OCI-LY1 (cell line): ENCODE results near the gene KCTD8.

Experiments used
- H2AFZ ChIP-seq: fragments of 200-600 bp; sonication (generic), shearing (Covaris generic); 2 replicates; pipeline ENCODE4 v1.6.0; 2014; ENCODE audit warnings: antibody characterized with exemption, mild to moderate bottlenecking, low read length
- H3F3A ChIP-seq: fragments of 200-600 bp; sonication (generic), shearing (Covaris generic); 2 replicates; pipeline ENCODE4 v1.6.0; 2014; ENCODE audit warnings: mild to moderate bottlenecking, antibody characterized with exemption, low read length, moderate library complexity; ENCODE audit not compliant: insufficient read depth
- H3K27ac ChIP-seq: fragments of 200-600 bp; sonication (generic); 2 replicates; pipeline ENCODE4 v1.5.1; 2014; ENCODE audit warnings: low read length, mixed run types, mild to moderate bottlenecking, low read depth; ENCODE audit not compliant: poor library complexity, severe bottlenecking
- H3K27me3 ChIP-seq: fragments of 200-600 bp; sonication (generic); 2 replicates; pipeline ENCODE4 v1.6.0; 2014; ENCODE audit warnings: antibody characterized with exemption, mild to moderate bottlenecking, low read length, moderate library complexity; ENCODE audit not compliant: insufficient read depth
- H3K36me3 ChIP-seq: fragments of 200-600 bp; sonication (generic); 2 replicates; pipeline ENCODE4 v1.6.1; 2014; ENCODE audit warnings: mild to moderate bottlenecking, antibody characterized with exemption, low read length, moderate library complexity, mixed read lengths; ENCODE audit not compliant: insufficient read depth
- H3K4me1 ChIP-seq: fragments of 200-600 bp; sonication (generic); 2 replicates; pipeline ENCODE4 v1.5.1; 2014; ENCODE audit warnings: mild to moderate bottlenecking, low read length, moderate library complexity; ENCODE audit not compliant: insufficient read depth, severe bottlenecking
- H3K4me2 ChIP-seq: fragments of 200-600 bp; sonication (generic), shearing (Covaris generic); 2 replicates; pipeline ENCODE4 v1.6.1; 2014; ENCODE audit warnings: low read length
- H3K4me3 ChIP-seq: fragments of 200-600 bp; sonication (generic); 2 replicates; pipeline ENCODE4 v1.5.1; 2014; ENCODE audit warnings: low read length, low read depth, mild to moderate bottlenecking, mixed read lengths; ENCODE audit not compliant: poor library complexity, severe bottlenecking
- H3K79me2 ChIP-seq: fragments of 200-600 bp; shearing (Covaris generic); 2 replicates; pipeline ENCODE4 v1.6.1; 2016; ENCODE audit warnings: mixed run types, low read length, mixed read lengths; ENCODE audit not compliant: insufficient read depth
- H3K9ac ChIP-seq: fragments of 200-600 bp; sonication (generic), shearing (Covaris generic); 2 replicates; pipeline ENCODE4 v1.6.1; 2014; ENCODE audit warnings: mild to moderate bottlenecking, low read length, mixed read lengths
- H3K9me2 ChIP-seq: fragments of 200-600 bp; sonication (generic), shearing (Covaris generic); 2 replicates; pipeline ENCODE4 v1.6.1; 2014; ENCODE audit warnings: low read depth, mild to moderate bottlenecking, low read length, mixed read lengths
- H3K9me3 ChIP-seq: fragments of 200-600 bp; shearing (Covaris generic); 2 replicates; pipeline ENCODE4 v1.6.1; 2014; ENCODE audit warnings: low read length, mixed read lengths
- H4K20me1 ChIP-seq: fragments of 200-600 bp; sonication (generic), shearing (Covaris generic); 2 replicates; pipeline ENCODE4 v1.6.0; 2016; ENCODE audit warnings: mild to moderate bottlenecking, low read length; ENCODE audit not compliant: insufficient read depth
- CTCF ChIP-seq: fragments of 200-600 bp; sonication (generic), shearing (Covaris generic); IDR thresholded peaks from 2 replicates; pipeline ENCODE4 v1.5.1; 2017; ENCODE audit warnings: mild to moderate bottlenecking, antibody characterized with exemption, low read length, moderate library complexity, mixed read lengths
- EZH2 ChIP-seq: fragments of 200-600 bp; sonication (generic), shearing (Covaris generic); IDR thresholded peaks from 2 replicates; pipeline ENCODE4 v1.8.0; 2017; ENCODE audit warnings: borderline replicate concordance, mixed run types, mild to moderate bottlenecking, antibody characterized with exemption, low read length, moderate library complexity, mixed read lengths

The KCTD8 gene

DNA sequence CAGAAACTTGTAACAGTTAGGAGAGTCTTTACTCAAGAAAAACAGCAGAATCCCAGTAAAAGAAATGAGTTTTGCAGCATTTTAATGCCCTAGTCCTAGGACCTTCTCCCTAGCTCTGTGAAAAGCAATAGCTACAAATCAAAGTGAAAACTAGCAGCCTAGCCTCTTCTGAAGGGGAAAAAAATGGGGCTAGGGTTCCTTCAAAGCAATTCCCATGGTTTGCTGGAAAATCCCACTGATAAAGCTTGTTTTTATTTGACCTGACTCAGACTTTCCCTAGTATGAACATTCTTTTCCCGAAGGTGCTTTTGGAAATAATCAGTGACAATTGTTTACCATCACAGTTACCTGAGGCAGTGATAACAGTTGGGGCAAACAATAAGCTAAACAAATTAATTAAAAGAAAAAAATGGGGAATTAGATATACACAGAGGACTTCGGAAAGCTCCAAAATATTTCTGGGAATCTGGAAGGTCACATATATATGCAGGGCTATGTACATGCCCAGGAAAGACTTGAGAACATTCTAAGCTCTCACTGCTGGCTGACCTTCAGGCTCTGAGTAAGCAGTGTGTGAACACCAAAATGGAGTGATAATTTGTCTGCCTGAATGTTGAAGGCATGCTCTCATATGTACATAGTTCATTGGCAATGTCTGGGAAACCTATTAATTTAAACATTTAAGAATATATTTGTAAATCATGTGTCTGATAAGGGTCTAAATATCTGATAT is 285.9 kb downstream of the KCTD8 start:
- Histone ChIP-seq H3K27me3 (no peaks in the 10 kb centered on the region), H4K20me1 (no peaks in the 10 kb centered on the region), H3K4me2 (no peak overlapping the region), H3K79me2 (no peaks in the 10 kb centered on the region), H3K9ac (no peak overlapping the region), H3K9me2 (no peaks in the 10 kb centered on the region), H3K4me1 (no peaks in the 10 kb centered on the region), H2AFZ (no peak overlapping the region), H3K27ac (no peak overlapping the region), H3F3A (no peaks in the 10 kb centered on the region), H3K36me3 (no peaks in the 10 kb centered on the region), H3K4me3 (no peak overlapping the region), H3K9me3 (no peaks in the 10 kb centered on the region)
- TF ChIP-seq CTCF (no peak), EZH2 (no peak)

DNA sequence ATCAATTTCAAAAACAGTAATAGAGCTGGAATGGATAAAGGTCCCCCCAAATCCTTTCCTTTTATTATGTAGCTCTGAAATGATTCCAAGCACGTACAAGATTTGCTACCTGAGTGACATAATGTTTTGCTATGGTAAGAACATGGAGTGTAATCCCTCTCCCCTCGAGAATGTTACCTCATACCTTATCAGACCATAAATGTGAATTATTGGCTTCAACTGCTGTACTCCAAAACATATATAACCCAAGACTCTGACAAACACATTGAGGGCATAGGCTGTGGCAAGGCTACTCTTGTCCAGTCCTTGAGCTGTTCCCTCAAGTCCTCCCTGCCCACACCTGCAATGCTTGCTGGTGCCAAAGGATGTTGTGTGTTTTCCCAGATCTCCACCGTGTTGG is 286.9 kb downstream of the KCTD8 start:
- Histone ChIP-seq H2AFZ (no peak overlapping the region), H3K4me2 (no peak overlapping the region), H4K20me1 (no peaks in the 10 kb centered on the region), H3K27ac (no peak overlapping the region), H3K9me2 (no peaks in the 10 kb centered on the region), H3K9ac (no peak overlapping the region), H3K27me3 (no peaks in the 10 kb centered on the region), H3K4me3 (no peak overlapping the region), H3K79me2 (no peaks in the 10 kb centered on the region), H3K9me3 (no peaks in the 10 kb centered on the region), H3K4me1 (no peaks in the 10 kb centered on the region), H3K36me3 (no peaks in the 10 kb centered on the region), H3F3A (no peaks in the 10 kb centered on the region)
- TF ChIP-seq EZH2 (no peak), CTCF (no peak)

DNA sequence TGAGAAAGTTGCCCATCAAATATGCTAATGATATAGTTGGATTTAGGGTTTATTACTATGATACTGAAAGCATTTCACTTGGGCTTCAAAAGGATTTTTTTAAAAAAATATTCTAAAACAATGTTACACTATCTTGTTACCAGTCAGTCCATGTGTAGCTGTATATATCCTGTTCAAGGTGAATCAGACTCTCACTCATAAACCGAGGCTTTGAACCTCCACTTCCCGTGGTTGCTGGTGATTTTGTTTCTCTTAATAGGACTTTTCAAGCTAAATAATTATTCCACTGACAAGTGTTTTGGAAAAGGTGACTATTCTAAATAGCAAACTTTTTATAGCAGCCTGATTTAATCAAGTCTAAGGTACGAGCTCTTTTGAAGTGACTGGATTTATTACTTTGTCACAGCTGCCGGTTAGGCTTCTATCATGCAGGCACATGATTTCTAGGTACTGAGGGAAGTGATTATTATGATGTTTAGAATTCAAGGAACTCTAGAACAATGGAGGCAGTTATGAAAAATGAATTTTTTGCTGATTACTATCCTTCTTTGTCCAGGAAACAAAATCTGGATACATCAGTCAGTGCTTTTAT is 287.7 kb downstream of the KCTD8 start:
- H3K9ac ChIP-seq, result no peak overlapping the region
- H3K4me3 ChIP-seq, result no peak overlapping the region
- H3F3A ChIP-seq, result no peaks in the 10 kb centered on the region
- no peaks in the 10 kb centered on the region for H3K4me1 ChIP-seq
- TF ChIP-seq CTCF (no peak), EZH2 (no peak)
- H4K20me1 ChIP-seq, result no peaks in the 10 kb centered on the region
- no peaks in the 10 kb centered on the region for H3K27me3 ChIP-seq
- H3K4me2 ChIP-seq, result no peak overlapping the region
- no peaks in the 10 kb centered on the region for H3K9me2 ChIP-seq
- no peaks in the 10 kb centered on the region for H3K79me2 ChIP-seq
- H3K9me3 ChIP-seq, result no peaks in the 10 kb centered on the region
- no peaks in the 10 kb centered on the region for H3K36me3 ChIP-seq
- no peak overlapping the region for H2AFZ ChIP-seq
- H3K27ac ChIP-seq, result no peak overlapping the region
